ENCODE data around the gene SPTAN1. TPM values are rescaled to one million over a fixed set of nuclear protein-coding genes. Genes with fewer than 3 reads are reported as not detected.

Gene SPTAN1
- total RNA-seq, 3 donors from 2014 or later (not counting 1 experiment from before 2014, with no cell fraction given), result 301 to 420 (median 400) TPM

GRCh38 chr9:128551657-128552152 lies 682 bp upstream of the SPTAN1 start:
- Histone ChIP-seq H3K27ac (ENCODE audit: low read length) (peak overlapping the region; percentile 88), H3K4me1 (ENCODE audit: control insufficient read depth, insufficient read depth, low read length) (peaks cover 29% of the 10 kb centered on the region), H3K36me3 (ENCODE audit: control insufficient read depth, insufficient read depth, low read length) (no peaks in the 10 kb centered on the region), H3K4me3 (ENCODE audit: low read length) (peak overlapping the region; percentile 68), H3K9me3 (ENCODE audit: control insufficient read depth, insufficient read depth, low read length) (no peaks in the 10 kb centered on the region), H3K27me3 (ENCODE audit: control insufficient read depth, insufficient read depth, low read length) (no peaks in the 10 kb centered on the region)
- H3K27me3 Mint-ChIP-seq (ENCODE audit: low read depth in 2 of 2), result no peaks in the 10 kb centered on the region
- H3K27ac Mint-ChIP-seq, result peak overlapping the region in 1 of 2 donors; percentile 94
- TF ChIP-seq CTCF (IDR thresholded peaks at IDR 0.05), result no peak
- 2% methylated on average over 21 of the region's 22 CpGs for WGBS (ENCODE audit: insufficient coverage)
- peak overlapping the region; percentile 93 for H3K4me3 Mint-ChIP-seq
- no peaks in the 10 kb centered on the region for H3K9me3 Mint-ChIP-seq
- DNase-seq (peak in 1 of 2 donors; percentile 45), ATAC-seq (no peak)
- intact Hi-C loops (cut with micrococcal nuclease), result loop anchor here (1.0 to 2.0 kb wide), 4 partner anchors 40 to 113 kb away; partner anchors contain the start of genes GLE1 and ODF2
- no peaks in the 10 kb centered on the region for H3K36me3 Mint-ChIP-seq
- H3K4me1 Mint-ChIP-seq, result peaks cover 30 to 33% of the 10 kb centered on the region in 2 donors

GRCh38 chr9:128552744-128553440 lies 505 bp downstream of the SPTAN1 start:
- H3K4me1 Mint-ChIP-seq, result peaks cover 38 to 42% of the 10 kb centered on the region in 2 donors
- H3K27ac Mint-ChIP-seq, result no peak overlapping the region
- Histone ChIP-seq H3K9me3 (ENCODE audit: control insufficient read depth, insufficient read depth, low read length) (no peaks in the 10 kb centered on the region), H3K4me1 (ENCODE audit: control insufficient read depth, insufficient read depth, low read length) (peaks cover 29% of the 10 kb centered on the region), H3K27ac (ENCODE audit: low read length) (peak overlapping the region; percentile 38), H3K36me3 (ENCODE audit: control insufficient read depth, insufficient read depth, low read length) (no peaks in the 10 kb centered on the region), H3K4me3 (ENCODE audit: low read length) (peak overlapping the region; percentile 56), H3K27me3 (ENCODE audit: control insufficient read depth, insufficient read depth, low read length) (no peaks in the 10 kb centered on the region)
- no peaks in the 10 kb centered on the region for H3K9me3 Mint-ChIP-seq
- no peak overlapping the region for H3K4me3 Mint-ChIP-seq
- WGBS (ENCODE audit: insufficient coverage), result under 1% methylated on average over 59 of the region's 59 CpGs
- ATAC-seq (peak; percentile 6 to 11 (median 8)), DNase-seq (peak in 1 of 2 donors; percentile 66)
- no peak for TF ChIP-seq CTCF (IDR thresholded peaks at IDR 0.05)
- H3K36me3 Mint-ChIP-seq, result no peaks in the 10 kb centered on the region
- no peaks in the 10 kb centered on the region for H3K27me3 Mint-ChIP-seq (ENCODE audit: low read depth in 2 of 2)
- intact Hi-C loops (cut with micrococcal nuclease), result loop anchor here (1.0 to 2.0 kb wide), 3 partner anchors 48 to 114 kb away; partner anchors contain the start of genes GLE1 and ODF2

- Histone ChIP-seq H3K4me3 (ENCODE audit: low read length) (no peak overlapping the region), H3K27me3 (ENCODE audit: control insufficient read depth, insufficient read depth, low read length) (no peaks in the 10 kb centered on the region), H3K36me3 (ENCODE audit: control insufficient read depth, insufficient read depth, low read length) (no peaks in the 10 kb centered on the region), H3K27ac (ENCODE audit: low read length) (no peak overlapping the region), H3K4me1 (ENCODE audit: control insufficient read depth, insufficient read depth, low read length) (peaks cover 32% of the 10 kb centered on the region), H3K9me3 (ENCODE audit: control insufficient read depth, insufficient read depth, low read length) (no peaks in the 10 kb centered on the region)
- TF ChIP-seq CTCF (IDR thresholded peaks at IDR 0.05), result no peak
- no peak overlapping the region for H3K4me3 Mint-ChIP-seq
- H3K9me3 Mint-ChIP-seq, result no peaks in the 10 kb centered on the region
- intact Hi-C loops (cut with micrococcal nuclease), result loop anchor here (2.0 kb wide), 2 partner anchors 49 to 115 kb away; partner anchors contain the start of gene GLE1
- WGBS (ENCODE audit: insufficient coverage), result 74% methylated on average over 6 of the region's 6 CpGs
- H3K27me3 Mint-ChIP-seq (ENCODE audit: low read depth in 2 of 2), result no peaks in the 10 kb centered on the region
- H3K27ac Mint-ChIP-seq, result no peak overlapping the region
- DNase-seq (peak in 1 of 2 donors; percentile 29), ATAC-seq (no peak)
- no peaks in the 10 kb centered on the region for H3K36me3 Mint-ChIP-seq
- peaks cover 45 to 48% of the 10 kb centered on the region in 2 donors for H3K4me1 Mint-ChIP-seq
Measured at GRCh38 chr9:128553728-128554127, 1.3 kb downstream of the SPTAN1 start.
